PC-9 (cell line): ENCODE data around the gene TENT5C. TPM values are rescaled to one million over a fixed set of nuclear protein-coding genes. Genes with fewer than 3 reads are reported as not detected.

Source experiments
- BruUV-seq: library from RNA; stranded (reverse); fragments of 400-500 nt; replicated peaks from 2 replicates; lab custom pipeline; 2021; lab: Mats Ljungman, UMichigan
- CTCF ChIA-PET: fragments of 300-600 bp; sonication (Branson Sonifier 250); formaldehyde crosslinking; loops from one replicate; lab custom pipeline; 2022; ENCODE audit warnings: antibody characterized with exemption; lab: Charles Lee
- POLR2A ChIA-PET: fragments of 300-600 bp; sonication (Branson Sonifier 250); formaldehyde crosslinking; loops from one replicate; lab custom pipeline; 2022; ENCODE audit warnings: antibody characterized with exemption; ENCODE audit not compliant: unreplicated experiment; lab: Charles Lee
- DNase-seq, 2 experiments: peaks; one replicate each; pipeline versions ENCODE4 v3.0.0 to v3.0.0-alpha.2; 2015 to 2022; ENCODE audit warnings: mixed read lengths in 1 of 2
- H2AFZ ChIP-seq: fragments of 200-600 bp; sonication (generic); 2 replicates; pipeline ENCODE4 v1.8.1; 2017; ENCODE audit warnings: antibody characterized with exemption
- H3F3A ChIP-seq: fragments of 200-600 bp; sonication (generic); 2 replicates; pipeline ENCODE4 v1.8.1; 2017; ENCODE audit warnings: antibody characterized with exemption, mild to moderate bottlenecking, low read depth; ENCODE audit not compliant: insufficient read depth
- H3K27ac ChIP-seq: fragments of 200-600 bp; sonication (generic); 2 replicates; pipeline ENCODE4 v1.6.1; 2016; ENCODE audit warnings: mixed run types
- H3K27me3 ChIP-seq: fragments of 200-600 bp; sonication (generic); 2 replicates; pipeline ENCODE4 v1.6.1; 2016; ENCODE audit warnings: low read depth, mixed run types; ENCODE audit not compliant: insufficient read depth
- H3K36me3 ChIP-seq: fragments of 200-600 bp; sonication (generic); 2 replicates; pipeline ENCODE4 v1.6.1; 2016; ENCODE audit warnings: low read depth, mixed run types
- H3K4me1 ChIP-seq: fragments of 200-600 bp; sonication (generic); replicated peaks from 2 replicates; pipeline ENCODE4 v1.6.1; 2016; ENCODE audit warnings: mixed run types; ENCODE audit not compliant: insufficient read depth
- H3K4me2 ChIP-seq: fragments of 200-600 bp; sonication (generic); 2 replicates; pipeline ENCODE4 v1.6.1; 2017; ENCODE audit warnings: mixed run types
- H3K4me3 ChIP-seq: fragments of 200-600 bp; sonication (generic); 2 replicates; pipeline ENCODE4 v1.6.1; 2016; ENCODE audit warnings: mixed run types
- H3K79me2 ChIP-seq: fragments of 200-600 bp; sonication (generic); 2 replicates; pipeline ENCODE4 v1.6.1; 2017; ENCODE audit warnings: low read depth, mixed run types
- H3K9me2 ChIP-seq: fragments of 200-600 bp; sonication (generic); 2 replicates; pipeline ENCODE4 v1.8.1; 2017; ENCODE audit warnings: mild to moderate bottlenecking; ENCODE audit not compliant: insufficient read depth
- H3K9me3 ChIP-seq: fragments of 200-600 bp; sonication (generic); 2 replicates; pipeline ENCODE4 v1.8.1; 2016; ENCODE audit warnings: low read depth; ENCODE audit not compliant: insufficient read depth
- H4K20me1 ChIP-seq: fragments of 200-600 bp; sonication (generic); 2 replicates; pipeline ENCODE4 v1.8.1; 2017; ENCODE audit not compliant: insufficient read depth
- EZH2 ChIP-seq: fragments of 200-600 bp; sonication (generic); IDR thresholded peaks from 2 replicates; pipeline ENCODE4 v1.8.0; 2017; ENCODE audit warnings: antibody characterized with exemption, low read depth
- intact Hi-C: fragments of 100-400 bp; cut with micrococcal nuclease; formaldehyde crosslinking; loops from one replicate; pipeline ENCODE4 v1.10.0; 2022; ENCODE audit not compliant: unreplicated experiment
- total RNA-seq: library from RNA; stranded (reverse); gene quantifications from 2 replicates; pipeline ENCODE4 v1.2.3, GENCODE V29; 2021
- TF ChIP-seq, protein P1 (sequence below): fragments of 200-600 bp; sonication (generic); conservative IDR thresholded peaks from 2 replicates; pipeline ENCODE4 v1.6.1; 2017; ENCODE audit warnings: mixed run types, antibody characterized with exemption, mild to moderate bottlenecking, moderate library complexity

Gene TENT5C
- total RNA-seq, 1 experiment from 2014 or later, result 4.3 TPM

DNA sequence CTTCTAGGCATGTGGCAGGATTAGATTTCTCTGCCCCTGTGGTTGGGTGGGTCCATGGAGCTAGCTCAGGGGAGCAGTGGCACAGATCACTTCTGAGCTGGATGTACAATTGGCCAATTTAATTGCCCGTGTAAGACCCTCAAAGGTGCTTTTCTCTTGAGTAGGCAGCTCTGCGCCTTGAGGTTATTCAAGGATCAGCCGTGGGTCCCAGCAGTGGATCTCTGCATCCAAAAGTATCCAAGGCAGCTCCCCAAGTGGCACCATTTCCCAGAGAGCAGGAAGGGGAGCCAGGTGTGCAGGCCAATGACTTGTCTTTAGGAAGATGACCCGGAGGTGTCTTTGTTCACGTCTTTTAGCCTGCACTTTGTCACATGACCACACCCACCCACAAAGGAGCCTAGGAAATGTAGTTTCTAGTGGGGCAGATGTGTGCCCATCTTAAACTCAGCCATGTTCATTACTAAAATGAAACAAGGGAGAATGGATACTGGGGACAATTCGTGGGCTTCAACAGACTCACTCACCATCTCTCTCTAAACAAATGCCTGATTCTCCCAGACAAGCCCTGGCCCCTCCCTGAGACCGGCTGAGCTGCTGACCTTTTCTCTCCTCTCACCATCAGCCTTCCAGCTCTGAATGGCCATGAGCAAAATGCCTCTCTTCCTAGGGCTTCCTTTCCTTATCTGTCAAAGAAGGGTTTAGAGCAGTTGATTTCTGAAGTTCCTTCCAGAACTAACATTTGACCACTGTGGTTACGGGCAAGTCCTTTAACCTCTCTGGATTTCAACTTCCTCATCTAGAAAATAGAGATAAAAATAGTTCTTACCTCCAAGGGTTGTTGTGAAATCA is 41.4 kb upstream of the TENT5C start:
- CTCF ChIA-PET, result no interaction called here

DNA sequence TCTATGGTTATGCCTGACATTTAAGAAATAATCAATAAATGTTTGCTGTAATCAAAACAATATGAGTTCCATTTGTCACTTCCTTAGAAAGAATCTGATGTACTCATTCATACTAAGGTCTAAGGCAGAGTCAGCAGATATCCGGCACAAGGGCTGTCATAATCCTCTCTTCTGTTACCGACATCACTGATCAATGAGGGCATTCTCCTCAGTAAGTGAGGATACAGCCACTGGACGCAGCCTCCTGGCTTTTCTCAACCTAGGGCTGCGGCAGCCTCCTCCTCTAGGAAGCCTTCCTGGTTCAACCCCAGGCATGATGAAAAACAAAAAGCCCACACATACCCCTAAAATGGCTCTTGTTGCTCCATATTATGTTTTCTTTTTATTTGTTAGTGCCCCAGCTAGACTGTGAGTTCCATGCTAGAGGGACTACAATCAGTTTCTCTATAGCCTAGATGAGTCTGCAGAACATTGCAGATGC is 40.7 kb upstream of the TENT5C start:
- Histone ChIP-seq H3K4me1 (peaks cover 16% of the 10 kb centered on the region), H3F3A (peaks cover 8% of the 10 kb centered on the region), H3K9me3 (no peaks in the 10 kb centered on the region; the same call in 1 of the 2 replicates), H3K4me3 (no peak overlapping the region), H3K36me3 (no peaks in the 10 kb centered on the region), H3K27me3 (no peaks in the 10 kb centered on the region), H3K4me2 (peak overlapping the region; percentile 25), H3K27ac (no peak overlapping the region), H3K79me2 (no peaks in the 10 kb centered on the region), H2AFZ (no peak overlapping the region), H4K20me1 (no peaks in the 10 kb centered on the region), H3K9me2 (no peaks in the 10 kb centered on the region)
- ChIA-PET POLR2A (interaction anchor here (0.6 kb wide), 1 partner anchor 24 kb away, joined by 3 read pairs; no protein-coding TSS in a partner anchor), CTCF (no interaction called here)
- TF ChIP-seq, protein P1, sequence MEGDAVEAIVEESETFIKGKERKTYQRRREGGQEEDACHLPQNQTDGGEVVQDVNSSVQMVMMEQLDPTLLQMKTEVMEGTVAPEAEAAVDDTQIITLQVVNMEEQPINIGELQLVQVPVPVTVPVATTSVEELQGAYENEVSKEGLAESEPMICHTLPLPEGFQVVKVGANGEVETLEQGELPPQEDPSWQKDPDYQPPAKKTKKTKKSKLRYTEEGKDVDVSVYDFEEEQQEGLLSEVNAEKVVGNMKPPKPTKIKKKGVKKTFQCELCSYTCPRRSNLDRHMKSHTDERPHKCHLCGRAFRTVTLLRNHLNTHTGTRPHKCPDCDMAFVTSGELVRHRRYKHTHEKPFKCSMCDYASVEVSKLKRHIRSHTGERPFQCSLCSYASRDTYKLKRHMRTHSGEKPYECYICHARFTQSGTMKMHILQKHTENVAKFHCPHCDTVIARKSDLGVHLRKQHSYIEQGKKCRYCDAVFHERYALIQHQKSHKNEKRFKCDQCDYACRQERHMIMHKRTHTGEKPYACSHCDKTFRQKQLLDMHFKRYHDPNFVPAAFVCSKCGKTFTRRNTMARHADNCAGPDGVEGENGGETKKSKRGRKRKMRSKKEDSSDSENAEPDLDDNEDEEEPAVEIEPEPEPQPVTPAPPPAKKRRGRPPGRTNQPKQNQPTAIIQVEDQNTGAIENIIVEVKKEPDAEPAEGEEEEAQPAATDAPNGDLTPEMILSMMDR, result no peak
- TF ChIP-seq EZH2, result no peak
- DNase-seq, result peak in 1 of 2 experiments; percentile 43
- intact Hi-C loops, result no loop called here
- BruUV-seq, result no TSS peak

More for the DNA sequence above, 41.4 kb upstream of the TENT5C start:
- H3K9me3 ChIP-seq, result no peaks in the 10 kb centered on the region; the same call in 1 of the 2 replicates
- no peak for TF ChIP-seq EZH2
- TF ChIP-seq, protein P1, result no peak
- no peak for DNase-seq
- no peaks in the 10 kb centered on the region for H3K9me2 ChIP-seq
- peak overlapping the region; percentile 25 for H3K4me2 ChIP-seq
- BruUV-seq, result no TSS peak
- no peaks in the 10 kb centered on the region for H3K36me3 ChIP-seq
- no peaks in the 10 kb centered on the region for H3K27me3 ChIP-seq
- POLR2A ChIA-PET, result no interaction called here
- H4K20me1 ChIP-seq, result no peaks in the 10 kb centered on the region
- H3F3A ChIP-seq, result peaks cover 1% of the 10 kb centered on the region
- H3K27ac ChIP-seq, result no peak overlapping the region
- H3K79me2 ChIP-seq, result no peaks in the 10 kb centered on the region
- intact Hi-C loops, result no loop called here
- no peak overlapping the region for H3K4me3 ChIP-seq
- peaks cover 10% of the 10 kb centered on the region for H3K4me1 ChIP-seq
- no peak overlapping the region for H2AFZ ChIP-seq

DNA sequence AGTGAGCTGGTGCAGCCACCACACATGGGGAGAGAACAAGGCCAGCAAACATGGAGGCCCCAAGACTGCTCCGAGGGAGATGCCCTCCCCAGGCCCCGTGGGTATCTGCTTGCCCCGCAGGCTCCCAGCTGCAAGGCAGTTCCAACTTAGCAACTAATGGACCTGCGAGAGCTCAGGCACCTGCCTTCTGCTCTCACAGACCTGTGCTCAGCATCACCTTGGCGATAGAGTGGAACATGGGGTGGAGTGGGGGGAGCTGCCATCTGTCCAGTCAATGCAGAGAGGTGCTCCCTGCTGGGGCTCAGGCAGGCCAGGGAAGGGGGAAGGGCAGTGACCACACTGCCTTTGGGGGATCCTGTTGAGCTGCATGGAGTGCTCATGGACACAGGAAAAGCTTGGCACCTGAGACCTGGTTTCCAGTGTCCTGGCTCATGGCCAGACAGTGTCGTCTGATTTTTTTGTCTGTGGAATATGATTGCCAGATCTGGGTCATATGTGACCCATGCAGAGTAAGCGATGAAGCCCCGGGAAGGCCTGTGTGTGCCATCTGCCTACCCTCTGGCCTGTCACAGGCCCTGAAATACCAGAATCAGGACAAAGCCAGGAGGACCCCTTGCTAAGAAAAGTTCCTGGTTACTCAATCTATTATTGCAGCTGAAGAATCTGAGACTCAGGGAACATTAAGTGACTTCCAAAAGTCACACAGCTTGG is 39.9 kb upstream of the TENT5C start:
- Histone ChIP-seq H3F3A (peaks cover 15% of the 10 kb centered on the region), H3K9me3 (no peaks in the 10 kb centered on the region), H3K4me2 (no peak overlapping the region), H3K4me1 (peaks cover 24% of the 10 kb centered on the region), H3K9me2 (no peaks in the 10 kb centered on the region), H4K20me1 (no peaks in the 10 kb centered on the region), H3K79me2 (no peaks in the 10 kb centered on the region), H3K4me3 (no peak overlapping the region), H3K27ac (no peak overlapping the region), H3K27me3 (no peaks in the 10 kb centered on the region), H2AFZ (no peak overlapping the region), H3K36me3 (no peaks in the 10 kb centered on the region)
- ChIA-PET CTCF (no interaction called here), POLR2A (interaction anchor here (0.6 kb wide), 1 partner anchor 25 kb away, joined by 3 read pairs; no protein-coding TSS in a partner anchor)
- intact Hi-C loops, result no loop called here
- TF ChIP-seq, protein P1, result no peak
- TF ChIP-seq EZH2, result no peak
- no TSS peak for BruUV-seq
- no peak for DNase-seq
